ENCODE results near the gene SNRNP48. TPM values are rescaled to one million over a fixed set of nuclear protein-coding genes. Genes with fewer than 3 reads are reported as not detected.

The SNRNP48 gene, protein sequence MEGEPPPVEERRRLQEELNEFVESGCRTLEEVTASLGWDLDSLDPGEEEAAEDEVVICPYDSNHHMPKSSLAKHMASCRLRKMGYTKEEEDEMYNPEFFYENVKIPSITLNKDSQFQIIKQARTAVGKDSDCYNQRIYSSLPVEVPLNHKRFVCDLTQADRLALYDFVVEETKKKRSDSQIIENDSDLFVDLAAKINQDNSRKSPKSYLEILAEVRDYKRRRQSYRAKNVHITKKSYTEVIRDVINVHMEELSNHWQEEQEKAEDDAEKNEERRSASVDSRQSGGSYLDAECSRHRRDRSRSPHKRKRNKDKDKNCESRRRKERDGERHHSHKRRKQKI
- total RNA-seq (2022; extraction: Qiagen RNA extraction), result 7.5 to 10.6 TPM (median 9.7 TPM) in 5 replicates

DNA sequence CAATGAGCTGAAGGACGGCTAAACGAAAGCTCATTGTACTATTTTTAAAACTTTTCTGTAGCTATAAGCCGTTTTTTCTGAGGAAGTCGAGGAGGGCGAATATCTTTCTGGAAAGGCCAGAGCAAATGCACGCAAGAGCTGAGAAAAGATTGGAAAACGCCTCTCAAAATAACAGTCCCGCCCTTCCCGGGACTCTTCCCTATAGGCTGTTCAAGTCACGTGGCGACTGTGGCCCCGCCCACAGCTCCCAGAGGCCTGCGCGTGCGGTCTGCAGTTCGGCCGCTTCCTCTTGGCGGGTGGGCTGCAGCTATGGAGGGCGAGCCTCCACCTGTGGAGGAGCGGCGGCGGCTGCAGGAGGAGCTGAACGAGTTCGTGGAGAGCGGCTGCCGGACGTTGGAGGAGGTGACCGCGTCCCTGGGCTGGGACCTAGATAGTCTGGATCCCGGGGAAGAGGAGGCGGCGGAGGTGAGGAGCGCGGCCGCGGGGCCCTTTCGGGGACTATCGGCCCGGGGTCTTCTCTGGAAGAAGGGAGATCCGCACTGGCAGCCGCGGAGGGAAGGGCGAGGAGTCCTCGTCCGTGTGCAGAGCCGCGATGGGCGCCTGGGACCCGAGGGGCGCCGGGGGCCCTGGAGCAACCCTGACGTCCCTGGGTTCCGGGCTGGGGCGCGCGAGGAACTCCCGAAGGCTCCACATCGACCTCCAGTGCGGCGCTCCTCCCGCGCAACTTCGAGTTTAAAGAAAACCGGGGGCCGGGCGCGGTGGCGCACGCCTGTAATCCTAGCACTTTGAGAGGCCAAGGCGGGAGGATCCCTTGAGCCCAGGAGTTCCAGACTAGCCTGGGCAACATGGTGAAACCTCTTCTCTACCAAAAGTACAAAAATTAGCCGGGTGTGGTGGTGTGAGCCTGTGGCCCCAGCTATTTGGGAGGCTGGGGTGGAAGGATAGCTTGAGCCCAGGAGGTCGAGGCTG is at the start of gene SNRNP48:
TSS of gene SNRNP48 (plus strand) at position 250 of the 969 bp plus-strand sequence. CDS start at position 310, 60 bp downstream.

DNA sequence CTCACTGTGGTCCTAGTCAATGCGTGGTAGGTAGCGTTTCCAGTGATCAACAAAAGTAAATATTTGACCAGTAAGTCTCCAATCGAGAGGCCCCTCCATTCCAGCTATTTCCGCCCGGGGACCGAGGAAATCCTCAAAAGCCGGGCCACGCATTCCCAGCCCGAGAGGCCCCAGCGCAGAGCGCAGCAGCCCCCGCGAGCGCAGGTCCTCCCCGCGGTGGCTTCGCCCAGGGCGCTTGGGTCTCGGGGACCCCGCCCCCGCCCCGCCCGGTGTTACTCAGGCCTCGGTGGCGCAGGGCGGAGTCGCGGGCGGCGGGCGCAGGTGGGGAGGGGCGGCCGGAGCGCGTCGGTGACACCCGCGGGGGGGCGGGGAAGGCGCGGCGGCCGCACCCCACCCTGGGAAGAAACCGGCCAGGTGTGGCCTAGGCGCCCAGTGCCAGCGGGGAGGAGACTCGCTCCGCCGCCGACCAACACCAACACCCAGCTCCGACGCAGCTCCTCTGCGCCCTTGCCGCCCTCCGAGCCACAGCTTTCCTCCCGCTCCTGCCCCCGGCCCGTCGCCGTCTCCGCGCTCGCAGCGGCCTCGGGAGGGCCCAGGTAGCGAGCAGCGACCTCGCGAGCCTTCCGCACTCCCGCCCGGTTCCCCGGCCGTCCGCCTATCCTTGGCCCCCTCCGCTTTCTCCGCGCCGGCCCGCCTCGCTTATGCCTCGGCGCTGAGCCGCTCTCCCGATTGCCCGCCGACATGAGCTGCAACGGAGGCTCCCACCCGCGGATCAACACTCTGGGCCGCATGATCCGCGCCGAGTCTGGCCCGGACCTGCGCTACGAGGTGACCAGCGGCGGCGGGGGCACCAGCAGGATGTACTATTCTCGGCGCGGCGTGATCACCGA is 48.6 kb upstream of the SNRNP48 start, which contains the start of gene DSP:
TSS of gene DSP (plus strand) at position 497 of the 890 bp plus-strand sequence. CDS start at position 742, 245 bp downstream.

Other genes with a start within 250 kb of the SNRNP48 start
- 0.04 to 0.05 TPM in 2 of 5 replicates, not detected in the others for gene CAGE1, start 200.5 kb upstream of the SNRNP48 start, total RNA-seq (2022; extraction: Qiagen RNA extraction)
- gene RIOK1, start 200.4 kb upstream of the SNRNP48 start, total RNA-seq (2022; extraction: Qiagen RNA extraction), result 11.8 to 13.2 TPM (median 12.5 TPM) in 5 replicates
- 36.3 to 56.9 TPM (median 48.8 TPM) in 5 replicates for gene DSP, start 48.5 kb upstream of the SNRNP48 start, total RNA-seq (2022; extraction: Qiagen RNA extraction)
- gene BMP6, start 135.9 kb downstream of the SNRNP48 start, total RNA-seq (2022; extraction: Qiagen RNA extraction), result 14.8 to 21.1 TPM (median 19.0 TPM) in 5 replicates

Measured in A549 treated with dexamethasone at 1 μM for 4 hours (cell line).